GM12875 (cell line): ENCODE measurements around the gene SETBP1.

Experiments
- H3K4me3 ChIP-seq: one replicate; pipeline ENCODE4 v1.5.1; 2011; ENCODE audit warnings: low read depth, low read length, control low read depth
- TF ChIP-seq, protein P1 (sequence below): IDR thresholded peaks from 2 replicates; pipeline ENCODE4 v1.5.1; 2011; ENCODE audit warnings: low read depth, mild to moderate bottlenecking, control low read depth, inconsistent platforms, low read length, moderate library complexity, borderline replicate concordance; ENCODE audit not compliant: insufficient read depth

The SETBP1 gene

GRCh38 chr18:44680273-44681075 is at the start of gene SETBP1:
SETBP1 (plus strand) TSS chr18:44680888; CDS start chr18:44701347, 20,459 bp downstream.
- TF ChIP-seq, protein P1, sequence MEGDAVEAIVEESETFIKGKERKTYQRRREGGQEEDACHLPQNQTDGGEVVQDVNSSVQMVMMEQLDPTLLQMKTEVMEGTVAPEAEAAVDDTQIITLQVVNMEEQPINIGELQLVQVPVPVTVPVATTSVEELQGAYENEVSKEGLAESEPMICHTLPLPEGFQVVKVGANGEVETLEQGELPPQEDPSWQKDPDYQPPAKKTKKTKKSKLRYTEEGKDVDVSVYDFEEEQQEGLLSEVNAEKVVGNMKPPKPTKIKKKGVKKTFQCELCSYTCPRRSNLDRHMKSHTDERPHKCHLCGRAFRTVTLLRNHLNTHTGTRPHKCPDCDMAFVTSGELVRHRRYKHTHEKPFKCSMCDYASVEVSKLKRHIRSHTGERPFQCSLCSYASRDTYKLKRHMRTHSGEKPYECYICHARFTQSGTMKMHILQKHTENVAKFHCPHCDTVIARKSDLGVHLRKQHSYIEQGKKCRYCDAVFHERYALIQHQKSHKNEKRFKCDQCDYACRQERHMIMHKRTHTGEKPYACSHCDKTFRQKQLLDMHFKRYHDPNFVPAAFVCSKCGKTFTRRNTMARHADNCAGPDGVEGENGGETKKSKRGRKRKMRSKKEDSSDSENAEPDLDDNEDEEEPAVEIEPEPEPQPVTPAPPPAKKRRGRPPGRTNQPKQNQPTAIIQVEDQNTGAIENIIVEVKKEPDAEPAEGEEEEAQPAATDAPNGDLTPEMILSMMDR: no peak
- H3K4me3 ChIP-seq: peak within 1 kb of the TSS; percentile 83

DNA sequence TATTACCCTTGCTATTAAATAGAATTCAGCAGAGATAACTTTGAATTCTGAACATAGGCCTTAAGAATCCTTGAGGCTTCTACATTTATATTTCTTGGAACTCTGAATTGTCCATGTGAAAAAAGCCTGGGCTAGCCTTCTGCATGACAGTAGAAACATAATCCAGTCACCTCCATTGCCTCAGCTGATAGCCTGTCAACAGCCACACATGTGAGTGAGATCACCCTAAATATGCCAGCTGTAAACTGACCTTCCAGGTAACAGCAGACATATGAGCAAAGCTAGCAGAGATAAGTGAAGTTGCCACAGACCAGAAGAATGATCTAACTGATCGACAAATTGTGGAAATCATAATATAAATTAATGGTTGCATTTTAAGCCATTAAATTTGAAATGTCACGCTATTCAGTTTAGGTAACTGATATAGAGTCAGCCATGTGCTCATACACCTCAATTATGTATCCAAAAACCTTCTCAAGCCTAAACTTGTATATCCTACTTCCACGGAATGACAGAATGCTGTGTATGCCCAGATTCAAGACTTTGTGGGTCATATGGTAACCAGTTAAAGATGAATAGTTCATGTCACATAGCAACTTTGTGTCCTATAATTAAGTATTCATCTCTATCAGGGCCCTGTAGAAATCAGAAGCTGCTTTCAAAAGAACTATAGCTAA is 48.1 kb upstream of the SETBP1 start:
- TF ChIP-seq, protein P1: no peak
- H3K4me3 ChIP-seq: no peak overlapping the region

DNA sequence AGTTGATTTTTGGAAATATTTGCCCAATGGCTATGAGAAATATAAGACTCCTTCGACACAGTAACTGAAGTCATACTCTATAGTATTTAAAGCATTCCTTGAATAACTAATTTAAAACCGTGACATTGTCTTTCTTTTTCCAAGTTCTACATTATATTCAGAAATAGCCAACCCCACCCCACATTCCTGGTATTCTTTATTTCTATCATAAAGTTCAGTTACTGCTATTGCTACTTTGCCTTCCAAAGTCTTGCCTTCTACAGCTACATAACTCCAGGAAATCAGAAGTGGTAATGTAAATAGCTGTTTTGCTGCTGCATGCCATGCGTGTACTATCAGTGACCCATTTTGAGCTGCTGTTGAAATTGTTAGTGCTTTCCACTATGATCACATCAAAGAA is 45.1 kb upstream of the SETBP1 start:
- TF ChIP-seq, protein P1: no peak

GRCh38 chr18:44636241-44636640 is 44.4 kb upstream of the SETBP1 start:
- TF ChIP-seq, protein P1: no peak
- no peak overlapping the region for H3K4me3 ChIP-seq

More for the DNA sequence above, 45.1 kb upstream of the SETBP1 start:
- no peak overlapping the region for H3K4me3 ChIP-seq

- no peak overlapping the region for H3K4me3 ChIP-seq
- TF ChIP-seq, protein P1: no peak
These were observed 43.3 kb upstream of the SETBP1 start for GRCh38 chr18:44637210-44638033.

GRCh38 chr18:44638034-44638540 is 42.6 kb upstream of the SETBP1 start:
- no peak overlapping the region for H3K4me3 ChIP-seq
- TF ChIP-seq, protein P1: no peak
